Activated CD4-positive, alpha-beta T cell treated with anti-CD3 and anti-CD28 coated beads for 1 hour (primary cell): ENCODE measurements around the gene RHBDL2.
"Not testable (repeated sequence)": the region's sequence is repeated elsewhere in the genome, so short reads cannot be mapped to it uniquely, and the experiment has no call there.

Experiments used
- DNase-seq: peaks from one replicate; pipeline ENCODE4 v3.0.0-alpha.2; 2020

RHBDL2 gene

GRCh38 chr1:38929476-38929875, 12.2 kb downstream of the RHBDL2 start:
- DNase-seq = no peak

GRCh38 chr1:38929054-38929453, 12.6 kb downstream of the RHBDL2 start:
- no peak for DNase-seq

GRCh38 chr1:38926091-38926490, 15.5 kb downstream of the RHBDL2 start:
- no peak for DNase-seq

- DNase-seq = no peak
These were observed 16.2 kb downstream of the RHBDL2 start for GRCh38 chr1:38925391-38925790.

GRCh38 chr1:38923607-38924006, 18.0 kb downstream of the RHBDL2 start:
- no peak for DNase-seq

GRCh38 chr1:38919130-38919529, 22.5 kb downstream of the RHBDL2 start:
- no peak for DNase-seq

GRCh38 chr1:38918568-38918967, 23.1 kb downstream of the RHBDL2 start:
- no peak for DNase-seq

- DNase-seq = no peak
These were observed 23.9 kb downstream of the RHBDL2 start for GRCh38 chr1:38917772-38918171.

GRCh38 chr1:38917337-38917736, 24.3 kb downstream of the RHBDL2 start:
- DNase-seq = no peak

GRCh38 chr1:38915352-38915948, 26.2 kb downstream of the RHBDL2 start:
- no peak for DNase-seq

GRCh38 chr1:38914908-38915307, 26.7 kb downstream of the RHBDL2 start:
- not testable (repeated sequence) for DNase-seq

GRCh38 chr1:38908821-38909220, 32.8 kb downstream of the RHBDL2 start:
- DNase-seq = no peak

- no peak for DNase-seq
These were observed 35.6 kb downstream of the RHBDL2 start for GRCh38 chr1:38905985-38906384.

- no peak for DNase-seq
These were observed 42.1 kb downstream of the RHBDL2 start for GRCh38 chr1:38899560-38899959.

- no peak for DNase-seq
These were observed 42.9 kb downstream of the RHBDL2 start for GRCh38 chr1:38898653-38899230.

- DNase-seq = no peak
These were observed 45.5 kb downstream of the RHBDL2 start for GRCh38 chr1:38896169-38896568.

GRCh38 chr1:38892976-38893375, 48.7 kb downstream of the RHBDL2 start:
- DNase-seq = no peak

- DNase-seq = no peak
These were observed 49.9 kb downstream of the RHBDL2 start for GRCh38 chr1:38891753-38892152.

GRCh38 chr1:38889589-38889988, 52.0 kb downstream of the RHBDL2 start:
- DNase-seq = no peak

GRCh38 chr1:38888423-38889333, 53.0 kb downstream of the RHBDL2 start:
- no peak for DNase-seq

- DNase-seq = no peak
These were observed 56.5 kb downstream of the RHBDL2 start for GRCh38 chr1:38885092-38885491.

GRCh38 chr1:38881487-38881886, 60.1 kb downstream of the RHBDL2 start, which contains the start of gene GJA9:
TSS of gene GJA9 (minus strand) at chr1:38881587. CDS start at chr1:38876098, 5,489 bp downstream.
- no peak for DNase-seq

GRCh38 chr1:38875811-38876210, 65.8 kb downstream of the RHBDL2 start:
- DNase-seq = no peak
